Mucosa of stomach (tissue), 1 donor: ENCODE data around the gene HCRT.

Experiments
- H3K27me3 ChIP-seq: one replicate; pipeline ENCODE4 v1.7.0; 2013; ENCODE audit warnings: mild to moderate bottlenecking, low read length; ENCODE audit not compliant: control insufficient read depth, insufficient read depth
- H3K36me3 ChIP-seq: one replicate; pipeline ENCODE4 v1.7.0; 2013; ENCODE audit warnings: low read length; ENCODE audit not compliant: control insufficient read depth, insufficient read depth
- H3K4me1 ChIP-seq: one replicate; pipeline ENCODE4 v1.7.0; 2013; ENCODE audit warnings: mild to moderate bottlenecking, low read length; ENCODE audit not compliant: control insufficient read depth, insufficient read depth
- H3K4me3 ChIP-seq: one replicate; pipeline ENCODE4 v1.7.0; 2013; ENCODE audit warnings: low read length
- H3K9ac ChIP-seq: one replicate; pipeline ENCODE4 v1.7.0; 2013; ENCODE audit warnings: mild to moderate bottlenecking, low read length, moderate library complexity
- H3K9me3 ChIP-seq: one replicate; pipeline ENCODE4 v1.7.0; 2013; ENCODE audit warnings: mild to moderate bottlenecking, low read length, moderate library complexity; ENCODE audit not compliant: control insufficient read depth
- donor health status: Pancreatic carcinoma.

Gene HCRT

GRCh38 chr17:42169351-42169750, 15.9 kb downstream of the HCRT start:
- Histone ChIP-seq H3K4me1 (no peaks in the 10 kb centered on the region), H3K36me3 (no peaks in the 10 kb centered on the region), H3K9ac (no peak overlapping the region), H3K27me3 (no peaks in the 10 kb centered on the region), H3K4me3 (no peak overlapping the region), H3K9me3 (no peaks in the 10 kb centered on the region)

GRCh38 chr17:42167807-42168206, 17.4 kb downstream of the HCRT start:
- H3K9me3 ChIP-seq = no peaks in the 10 kb centered on the region
- no peak overlapping the region for H3K4me3 ChIP-seq
- H3K36me3 ChIP-seq = no peaks in the 10 kb centered on the region
- no peaks in the 10 kb centered on the region for H3K4me1 ChIP-seq
- no peaks in the 10 kb centered on the region for H3K27me3 ChIP-seq
- H3K9ac ChIP-seq = no peak overlapping the region

DNA sequence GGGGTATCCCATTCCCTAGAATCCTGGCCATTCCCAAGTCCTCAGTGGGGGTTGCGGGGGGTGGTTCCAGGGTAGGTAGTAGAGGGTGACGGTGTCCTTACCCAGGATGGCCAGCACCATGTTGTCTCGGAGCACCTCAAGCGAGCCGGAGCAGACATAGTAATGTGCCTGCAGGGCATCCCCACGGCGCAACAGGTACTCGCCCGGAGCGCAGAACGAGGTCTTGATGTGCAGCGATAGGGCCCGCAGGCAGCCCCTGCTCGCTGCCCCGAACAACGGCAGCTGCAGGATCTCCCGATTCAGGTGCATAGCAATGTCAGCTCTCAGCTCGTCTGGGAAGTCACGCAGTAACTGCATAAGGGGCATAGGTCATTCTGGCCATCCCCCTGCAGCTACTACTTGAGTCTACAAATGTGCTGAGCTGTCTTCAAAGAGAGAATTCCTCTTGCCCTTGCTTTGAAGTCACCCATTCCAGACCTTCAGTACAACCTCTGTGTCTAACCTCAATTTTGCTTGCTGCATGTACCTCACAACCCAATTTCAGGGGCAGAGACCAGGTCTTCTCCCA, 19.0 kb downstream of the HCRT start:
- no peaks in the 10 kb centered on the region for H3K36me3 ChIP-seq
- H3K27me3 ChIP-seq = no peaks in the 10 kb centered on the region
- no peak overlapping the region for H3K9ac ChIP-seq
- H3K4me1 ChIP-seq = no peaks in the 10 kb centered on the region
- no peaks in the 10 kb centered on the region for H3K9me3 ChIP-seq
- H3K4me3 ChIP-seq = no peak overlapping the region

DNA sequence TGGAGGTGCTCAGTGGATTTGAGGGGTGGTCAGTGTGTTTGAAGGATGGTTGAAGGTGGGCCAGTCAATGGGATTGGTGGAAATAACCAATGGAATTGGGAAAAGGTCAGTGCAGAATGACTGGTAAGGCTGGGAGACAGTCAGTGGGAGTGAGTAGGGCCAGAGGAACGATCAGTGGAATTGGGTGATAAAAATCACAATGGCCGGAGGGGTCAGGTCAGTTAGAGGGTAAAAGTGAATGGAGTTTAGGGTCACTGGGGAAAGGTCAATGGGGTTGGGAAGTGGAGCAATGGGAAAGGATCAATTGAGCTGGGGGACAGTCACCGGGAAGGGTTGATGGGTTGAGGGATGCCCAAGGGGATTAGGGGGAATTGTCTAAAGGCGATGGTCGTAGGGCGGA, 19.5 kb downstream of the HCRT start:
- Histone ChIP-seq H3K9me3 (no peaks in the 10 kb centered on the region), H3K36me3 (no peaks in the 10 kb centered on the region), H3K4me1 (no peaks in the 10 kb centered on the region), H3K4me3 (no peak overlapping the region), H3K9ac (no peak overlapping the region), H3K27me3 (no peaks in the 10 kb centered on the region)

GRCh38 chr17:42163696-42164407, 21.4 kb downstream of the HCRT start:
- Histone ChIP-seq H3K9me3 (no peaks in the 10 kb centered on the region), H3K9ac (no peak overlapping the region), H3K27me3 (no peaks in the 10 kb centered on the region), H3K36me3 (no peaks in the 10 kb centered on the region), H3K4me3 (no peak overlapping the region), H3K4me1 (no peaks in the 10 kb centered on the region)

- H3K9ac ChIP-seq = no peak overlapping the region
- no peaks in the 10 kb centered on the region for H3K27me3 ChIP-seq
- H3K36me3 ChIP-seq = no peaks in the 10 kb centered on the region
- H3K9me3 ChIP-seq = no peaks in the 10 kb centered on the region
- no peak overlapping the region for H3K4me3 ChIP-seq
- H3K4me1 ChIP-seq = no peaks in the 10 kb centered on the region
Measured at GRCh38 chr17:42163113-42163512, 22.1 kb downstream of the HCRT start.

DNA sequence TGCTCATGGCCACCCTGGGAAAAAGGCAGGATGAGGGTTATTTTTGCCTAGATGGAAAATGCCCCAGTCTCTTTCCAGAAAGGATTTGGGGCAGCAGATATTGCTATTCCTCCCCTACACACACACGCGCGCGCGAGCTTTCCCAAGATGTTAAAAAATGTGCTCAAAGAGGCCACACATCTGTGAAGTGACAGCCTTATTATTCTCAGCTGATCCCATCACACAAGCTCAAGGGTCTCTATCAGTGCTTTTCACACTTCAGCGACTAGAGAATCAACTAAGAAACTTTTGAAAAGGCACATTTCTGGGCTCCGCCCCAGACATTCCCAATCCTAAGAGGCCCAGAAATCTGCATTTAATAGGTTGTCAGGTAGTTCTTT, 24.7 kb downstream of the HCRT start:
- Histone ChIP-seq H3K4me1 (no peaks in the 10 kb centered on the region), H3K9ac (no peak overlapping the region), H3K27me3 (no peaks in the 10 kb centered on the region), H3K36me3 (no peaks in the 10 kb centered on the region), H3K4me3 (no peak overlapping the region), H3K9me3 (no peaks in the 10 kb centered on the region)

DNA sequence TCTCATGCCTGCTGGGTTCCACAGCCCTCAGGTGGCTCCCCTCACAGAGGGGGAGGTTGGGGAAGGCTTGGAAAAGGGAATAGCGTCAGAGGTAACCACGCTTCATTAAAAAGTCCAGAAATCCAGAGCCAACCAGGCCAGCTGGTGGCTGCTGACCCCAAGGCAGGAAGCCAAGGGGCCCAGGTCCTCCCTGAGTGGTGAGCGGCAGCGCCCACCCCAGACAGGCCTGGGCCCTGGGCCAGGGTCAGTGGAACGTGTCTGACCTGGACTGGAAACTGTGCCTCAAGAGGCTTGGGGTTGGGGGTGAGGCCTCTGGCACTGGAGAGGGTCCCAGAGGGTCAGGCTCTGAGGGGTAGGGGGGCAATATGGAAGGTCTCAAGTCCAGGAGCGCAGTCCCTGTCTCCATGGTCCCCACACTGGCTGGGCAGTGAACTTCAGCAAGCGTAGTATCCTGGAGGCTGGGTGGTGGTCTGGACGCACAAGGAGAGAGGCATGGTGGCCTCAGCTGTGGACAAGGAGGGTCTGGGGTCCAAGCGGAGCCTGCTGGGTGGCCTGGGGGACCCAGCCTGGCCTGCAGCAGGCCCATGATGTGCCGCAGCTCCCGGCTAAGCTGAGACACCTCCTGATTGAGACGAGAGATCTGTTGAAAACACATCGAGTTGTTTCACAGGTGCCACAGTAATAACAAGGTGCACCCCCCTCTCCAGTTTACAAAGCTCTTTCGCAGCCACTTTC, 25.3 kb downstream of the HCRT start:
- no peaks in the 10 kb centered on the region for H3K9me3 ChIP-seq
- H3K9ac ChIP-seq = no peak overlapping the region
- no peaks in the 10 kb centered on the region for H3K27me3 ChIP-seq
- H3K4me1 ChIP-seq = no peaks in the 10 kb centered on the region
- H3K36me3 ChIP-seq = no peaks in the 10 kb centered on the region
- no peak overlapping the region for H3K4me3 ChIP-seq

DNA sequence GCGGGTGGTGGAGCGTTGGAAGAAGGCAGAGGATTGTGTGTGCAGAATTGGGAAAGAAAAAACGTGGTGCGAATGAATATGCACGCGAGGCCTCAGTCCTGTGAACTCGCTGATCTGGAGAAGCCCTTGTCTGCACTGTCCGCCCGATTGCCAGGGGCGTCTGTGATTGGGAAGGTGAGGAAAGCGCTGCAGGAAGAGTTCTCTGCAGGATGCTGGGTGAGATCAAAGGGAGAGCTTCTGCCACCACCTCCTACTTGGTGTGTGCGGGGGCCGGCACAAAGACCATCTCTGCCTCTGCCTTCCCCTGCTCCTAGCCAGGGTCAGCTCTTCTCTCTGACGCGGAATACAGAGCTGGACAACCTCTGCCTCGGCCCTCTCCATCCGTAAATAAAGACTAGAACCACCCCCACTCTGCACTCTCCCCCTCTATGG, 29.6 kb downstream of the HCRT start:
- no peaks in the 10 kb centered on the region for H3K9me3 ChIP-seq
- peaks cover 9% of the 10 kb centered on the region for H3K4me1 ChIP-seq
- peak overlapping the region; percentile 20 for H3K4me3 ChIP-seq
- no peaks in the 10 kb centered on the region for H3K27me3 ChIP-seq
- no peaks in the 10 kb centered on the region for H3K36me3 ChIP-seq
- peak overlapping the region; percentile 30 for H3K9ac ChIP-seq

DNA sequence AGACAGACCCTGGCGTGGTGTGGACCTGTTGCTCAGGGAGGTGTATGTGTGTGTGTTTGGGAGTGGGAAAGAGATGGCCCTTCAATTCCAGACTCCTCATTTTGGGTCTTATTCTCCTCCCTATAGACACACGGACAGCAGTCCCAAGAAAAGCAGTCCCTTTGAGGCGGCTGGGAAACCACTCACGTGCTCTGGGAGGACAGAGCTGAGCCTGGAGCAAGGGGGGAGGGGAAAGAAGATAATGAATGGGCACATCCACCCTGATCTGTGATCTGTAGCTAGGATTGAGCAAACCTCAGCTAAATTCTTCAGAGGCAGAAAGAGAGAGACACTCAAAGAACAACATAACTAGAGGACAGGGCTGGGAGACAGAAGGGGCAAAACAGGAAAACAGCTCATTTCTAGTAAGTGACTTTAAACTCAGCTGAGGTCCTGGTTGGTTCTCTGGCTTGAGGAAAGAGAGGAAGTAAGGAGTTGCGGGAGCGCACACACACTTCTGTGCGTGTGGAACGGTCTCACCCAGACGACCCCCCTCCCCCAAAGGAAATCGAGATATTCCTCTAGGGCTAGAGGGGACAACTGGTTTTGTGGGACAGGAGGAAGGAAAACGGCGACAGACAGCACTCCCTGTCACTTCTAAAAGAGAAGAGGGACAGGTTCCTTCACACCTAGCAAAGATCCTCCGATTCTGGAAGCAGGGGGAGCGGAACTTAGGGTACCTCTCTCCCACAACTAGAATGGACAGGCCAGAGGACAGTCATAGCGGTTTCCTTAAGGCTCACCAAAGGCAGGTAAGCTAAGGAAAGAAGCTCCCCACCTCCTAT, 31.1 kb downstream of the HCRT start:
- H3K4me1 ChIP-seq = peaks cover 10% of the 10 kb centered on the region

GRCh38 chr17:42146911-42147607, 38.2 kb downstream of the HCRT start:
- no peaks in the 10 kb centered on the region for H3K36me3 ChIP-seq
- H3K4me1 ChIP-seq = peaks cover 30% of the 10 kb centered on the region

More for the DNA sequence above, 31.1 kb downstream of the HCRT start:
- H3K36me3 ChIP-seq = no peaks in the 10 kb centered on the region
- H3K9me3 ChIP-seq = no peaks in the 10 kb centered on the region
- H3K4me3 ChIP-seq = peak overlapping the region; percentile 52
- H3K27me3 ChIP-seq = no peaks in the 10 kb centered on the region
- peak overlapping the region; percentile 94 for H3K9ac ChIP-seq

More at GRCh38 chr17:42146911-42147607, 38.2 kb downstream of the HCRT start:
- no peaks in the 10 kb centered on the region for H3K27me3 ChIP-seq
- no peak overlapping the region for H3K4me3 ChIP-seq
- no peaks in the 10 kb centered on the region for H3K9me3 ChIP-seq
- H3K9ac ChIP-seq = no peak overlapping the region
